NCI-H1694 treated with DMSO at 0.1 percent for 48 hours (cell line): ENCODE results near the gene SRSF8.

ENCODE experiments used
- DNase-seq: peaks from one replicate; lab custom pipeline; 2025; lab: John Stamatoyannopoulos, UW

Gene SRSF8

DNA sequence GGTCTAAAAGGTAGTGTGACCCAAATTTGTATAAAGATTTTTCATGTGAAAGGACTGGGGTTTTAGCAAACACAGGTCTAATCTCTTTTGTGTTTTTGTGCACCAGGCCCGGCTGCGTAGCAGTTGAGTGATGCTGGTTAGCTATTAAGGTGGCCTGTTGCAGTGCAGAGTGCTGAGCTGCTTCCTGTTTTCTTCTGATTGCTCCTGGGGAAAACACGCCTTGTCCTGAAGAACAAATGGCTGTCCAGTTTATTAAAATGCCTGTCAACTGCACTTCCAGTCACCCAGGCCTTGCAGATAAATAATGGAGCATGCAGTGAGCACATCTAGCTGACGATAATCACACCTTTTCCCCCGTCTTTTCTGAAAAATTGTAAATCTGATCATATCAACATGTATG lies 1.8 kb downstream of the SRSF8 start:
- DNase-seq, result peak; percentile 42

DNA sequence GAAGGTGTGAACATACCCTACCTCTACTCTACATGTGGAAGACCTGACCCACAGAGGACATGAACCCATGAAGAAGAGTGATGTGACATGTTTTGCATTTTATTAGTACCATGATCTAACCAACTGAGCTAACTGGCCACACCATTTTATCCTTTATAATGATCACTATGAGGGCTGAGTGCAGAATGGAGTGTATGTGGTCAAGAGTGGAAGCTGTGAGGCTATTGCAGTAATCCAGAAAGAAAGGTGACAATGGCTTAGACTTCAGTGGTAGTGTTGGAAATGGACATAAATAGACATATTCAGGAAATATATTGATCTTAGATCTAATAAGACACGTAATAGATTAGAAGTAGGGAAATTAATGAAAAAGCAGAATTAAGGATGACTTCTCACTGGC lies 3.8 kb downstream of the SRSF8 start:
- DNase-seq, result peak; percentile 34

DNA sequence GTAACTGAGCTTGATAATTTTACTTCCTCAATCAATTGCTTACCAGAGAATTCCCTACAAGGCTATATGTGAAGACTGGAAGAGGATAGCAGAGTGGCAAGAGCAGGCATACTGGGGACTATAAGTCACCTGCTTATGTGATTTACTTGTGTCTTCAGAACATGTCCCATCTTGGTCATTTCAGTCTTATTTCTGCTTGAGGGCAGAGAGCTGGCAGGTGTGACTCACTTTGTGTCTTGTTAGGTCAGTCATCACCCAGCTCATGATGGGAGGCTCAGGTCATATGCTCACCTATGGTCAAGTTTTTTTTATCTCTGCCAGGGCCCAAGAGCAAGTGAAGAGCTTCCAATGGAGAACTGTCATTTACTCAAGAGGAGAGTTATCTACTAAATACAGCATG lies 6.2 kb downstream of the SRSF8 start:
- no peak for DNase-seq

DNA sequence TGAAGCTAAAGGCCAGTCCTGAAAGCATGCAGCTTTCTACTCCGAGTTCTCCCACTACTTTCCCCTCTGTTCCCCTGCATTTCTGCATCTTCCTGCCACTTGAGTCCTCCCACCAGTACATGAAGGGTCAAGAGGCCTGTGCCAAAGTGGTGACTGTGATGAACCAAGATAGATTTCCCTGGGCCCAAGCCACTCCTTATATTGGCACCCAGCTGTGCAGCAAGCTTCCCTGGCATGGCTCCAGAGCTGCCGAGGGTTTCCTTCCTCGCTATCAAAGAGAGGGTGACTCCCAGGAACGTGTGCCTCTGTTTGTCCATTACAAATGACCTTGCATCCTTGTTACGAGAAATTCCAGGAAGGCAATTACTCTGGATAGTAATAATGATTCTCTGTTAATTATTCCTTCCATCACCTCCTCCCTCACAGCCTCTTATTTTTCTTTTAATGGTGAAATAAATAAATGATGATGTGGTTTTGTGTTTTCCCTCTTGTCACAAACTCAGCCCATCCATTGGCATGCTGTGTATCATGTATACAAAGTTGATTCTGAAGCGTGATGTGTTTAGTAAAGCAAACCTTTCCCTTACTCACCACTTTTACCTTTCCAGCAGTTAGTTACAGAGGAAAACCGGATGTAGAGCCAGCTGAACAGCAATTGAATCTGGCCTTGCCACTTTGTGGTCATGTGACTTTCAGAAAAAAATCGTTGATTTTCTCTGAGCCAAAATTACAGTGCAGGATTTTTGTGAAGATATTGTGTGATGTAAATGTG lies 8.3 kb downstream of the SRSF8 start:
- DNase-seq, result no peak

DNA sequence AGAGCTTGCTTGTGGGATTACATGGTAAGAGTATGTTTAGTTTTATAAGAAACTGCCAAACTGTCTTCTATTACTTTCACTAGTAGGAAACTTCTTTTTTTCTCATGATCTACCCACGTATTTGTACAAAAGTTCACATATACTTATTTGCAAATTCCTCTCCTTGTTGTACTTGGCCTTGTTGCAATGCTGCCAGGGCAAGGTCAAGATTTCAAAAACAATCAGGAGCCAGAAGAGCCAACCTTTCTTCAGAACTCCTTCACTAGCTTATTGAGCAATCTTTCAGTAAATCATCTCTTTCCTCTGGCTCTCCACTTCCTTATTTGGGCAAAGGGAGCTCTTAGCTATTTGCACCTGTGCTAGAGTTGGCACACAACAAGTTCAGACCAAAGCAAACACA lies 9.7 kb downstream of the SRSF8 start:
- DNase-seq, result no peak

DNA sequence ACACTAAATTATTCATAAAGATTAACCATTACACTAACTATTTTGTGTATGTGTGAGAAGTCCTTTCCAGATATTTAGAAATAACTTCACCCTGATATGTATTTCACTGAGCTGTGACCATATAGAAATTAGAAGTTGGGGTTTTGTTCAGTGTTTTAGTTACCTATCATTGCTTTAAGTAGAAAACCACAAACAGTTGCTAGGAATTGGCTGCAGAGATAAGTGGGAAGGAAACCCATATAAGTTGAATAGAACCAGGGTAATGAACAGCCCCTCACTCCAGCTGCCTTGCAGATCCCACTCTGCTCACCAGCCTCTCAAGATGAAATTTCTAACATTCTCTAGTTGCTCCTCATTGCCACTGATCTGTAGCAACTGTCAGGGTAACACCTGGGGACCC lies 10.3 kb downstream of the SRSF8 start:
- no peak for DNase-seq

DNA sequence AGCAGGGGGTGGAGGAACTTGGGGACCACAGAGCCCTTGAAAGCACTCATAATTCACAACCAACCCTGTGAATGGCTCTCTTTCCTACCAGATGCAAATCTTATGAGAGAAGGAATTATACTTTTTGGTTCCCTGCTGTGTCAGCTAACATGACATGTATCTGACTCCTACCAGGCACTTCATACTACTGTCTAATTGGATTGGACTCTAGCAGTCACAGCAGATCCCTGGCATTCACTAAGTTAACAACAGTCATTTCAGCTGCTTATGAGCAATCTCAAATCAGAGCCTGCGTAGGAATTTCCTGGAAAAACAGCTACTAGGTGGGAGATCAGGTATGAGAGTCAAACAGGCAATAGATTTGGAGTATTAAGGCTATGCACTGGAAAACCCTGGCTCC lies 11.8 kb downstream of the SRSF8 start:
- DNase-seq, result no peak

DNA sequence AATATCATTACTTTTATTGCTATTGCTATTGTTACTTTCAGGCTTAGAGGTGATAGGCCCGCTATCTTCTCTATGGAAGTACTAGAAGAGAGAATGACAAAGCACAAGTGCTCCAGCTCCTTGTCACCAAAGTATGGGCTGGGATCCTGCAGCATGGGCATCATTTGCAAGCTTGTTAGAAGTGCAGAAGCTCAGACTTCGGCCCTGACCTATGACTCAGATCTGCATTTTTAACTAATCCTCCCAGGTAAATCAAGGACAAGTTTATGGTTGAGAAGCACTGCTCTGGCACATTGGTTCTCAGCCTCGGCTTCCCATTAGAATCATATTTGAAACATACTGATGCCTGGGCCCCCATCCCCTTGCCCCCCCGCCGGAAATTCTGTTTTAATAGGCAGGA lies 14.3 kb downstream of the SRSF8 start:
- DNase-seq, result no peak

DNA sequence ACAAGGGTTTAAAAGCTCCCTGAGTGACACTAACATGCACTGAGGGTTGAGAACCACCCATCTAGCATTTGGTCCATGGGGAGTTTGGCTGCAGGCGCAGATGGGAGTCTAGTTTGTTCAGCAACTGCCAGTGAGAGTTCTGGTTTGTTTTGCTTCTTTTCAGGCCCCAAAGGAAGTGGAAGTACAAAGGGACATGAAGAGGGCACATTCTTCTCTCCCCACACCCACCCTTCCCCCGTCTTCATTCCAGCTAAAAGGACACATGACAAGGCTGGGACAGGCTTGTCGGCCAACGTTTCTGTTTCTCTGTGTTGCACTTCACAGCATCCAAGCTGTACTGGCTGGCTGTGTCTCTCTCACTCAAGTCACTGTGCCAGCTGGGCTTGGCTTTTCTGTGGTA lies 14.7 kb downstream of the SRSF8 start:
- DNase-seq, result no peak

DNA sequence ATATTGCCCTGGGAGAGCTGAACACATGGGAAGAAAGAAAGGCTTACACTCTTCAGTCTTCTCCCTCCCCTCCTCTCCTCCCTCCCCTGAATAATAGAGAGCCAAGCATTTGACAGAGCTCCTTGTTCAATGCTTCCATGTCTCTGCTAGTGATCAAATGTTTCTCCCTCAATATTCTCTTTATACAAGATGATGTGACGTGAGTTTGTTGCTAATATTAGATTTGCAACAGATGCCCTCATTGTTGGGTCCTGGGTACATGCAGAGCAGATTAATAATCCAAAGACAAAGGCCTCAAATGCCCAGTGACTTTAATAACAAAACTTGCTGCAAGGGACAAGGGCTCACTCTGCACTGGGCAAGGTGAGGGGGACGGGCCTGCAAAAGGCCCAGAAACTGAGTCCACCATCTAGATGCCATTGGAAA lies 15.9 kb downstream of the SRSF8 start:
- DNase-seq, result no peak

DNA sequence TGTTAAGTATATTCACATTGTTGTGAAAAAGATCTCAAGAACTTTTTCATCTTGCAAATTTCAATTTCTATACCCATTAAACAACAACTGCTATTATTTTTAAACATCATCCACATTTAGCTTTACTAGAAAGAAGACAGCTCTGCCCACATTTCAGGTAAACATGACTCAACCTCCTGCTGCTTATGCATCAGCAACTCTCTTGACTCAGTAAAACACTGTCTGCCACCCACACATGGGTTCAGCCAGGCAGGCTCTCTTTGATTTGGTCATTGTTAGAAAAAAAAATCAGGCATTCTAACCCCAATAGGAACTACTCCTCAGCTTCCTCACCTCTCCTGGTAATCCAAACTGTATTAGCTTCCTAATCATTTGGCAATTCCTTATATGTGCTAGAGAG lies 17.8 kb downstream of the SRSF8 start:
- DNase-seq, result no peak

DNA sequence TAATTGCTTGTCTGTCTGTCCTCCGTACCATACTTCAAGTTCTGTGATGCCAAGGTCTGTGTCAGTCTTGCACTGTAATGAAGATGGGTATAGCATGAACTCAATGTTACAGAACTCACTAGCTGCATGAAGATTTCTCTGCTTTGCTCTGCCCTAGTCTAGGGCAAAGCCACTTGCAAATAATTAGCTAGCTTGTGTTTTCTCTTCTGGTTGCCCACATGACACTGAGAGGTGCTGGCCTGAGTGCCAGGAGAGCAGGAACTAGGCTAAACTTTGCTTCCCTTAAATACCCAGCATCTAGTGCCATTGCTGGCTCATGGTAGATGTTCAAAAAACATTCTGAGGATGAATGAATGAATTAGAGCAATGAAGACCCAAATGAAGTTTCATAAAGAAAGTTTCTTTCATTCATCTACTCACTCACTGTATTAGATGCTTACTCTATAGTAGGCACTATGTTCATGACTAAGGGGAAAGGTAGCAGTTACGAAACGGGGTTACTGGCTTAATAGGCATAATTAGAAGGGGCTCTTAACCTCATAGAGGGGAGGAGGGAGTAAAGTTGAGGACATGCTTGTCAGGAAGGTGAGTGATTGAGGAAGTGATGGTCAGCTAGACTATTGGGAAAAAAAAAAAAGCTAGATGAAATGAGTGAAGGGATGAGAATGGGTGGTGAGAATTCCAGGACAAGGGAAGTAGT lies 18.5 kb downstream of the SRSF8 start:
- no peak for DNase-seq

DNA sequence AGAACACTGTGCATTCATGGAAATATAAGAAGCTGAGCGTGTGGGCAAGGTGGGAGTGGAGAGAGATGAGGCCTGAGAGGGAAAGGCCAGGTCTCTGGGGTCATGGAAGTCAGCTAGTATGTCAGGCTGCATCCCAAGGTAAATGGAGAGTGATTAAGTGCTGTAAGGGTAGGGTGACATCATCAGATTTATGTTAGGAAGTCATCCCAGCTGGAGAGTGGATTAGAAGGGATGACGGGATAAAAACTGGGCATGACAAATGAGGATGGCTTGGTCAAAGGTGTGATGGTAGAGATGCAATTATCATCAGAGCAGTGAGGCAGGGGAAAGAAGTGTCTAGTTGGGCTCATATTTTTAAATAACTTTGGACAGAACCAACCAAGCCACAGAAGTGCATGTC lies 19.4 kb downstream of the SRSF8 start:
- no peak for DNase-seq

DNA sequence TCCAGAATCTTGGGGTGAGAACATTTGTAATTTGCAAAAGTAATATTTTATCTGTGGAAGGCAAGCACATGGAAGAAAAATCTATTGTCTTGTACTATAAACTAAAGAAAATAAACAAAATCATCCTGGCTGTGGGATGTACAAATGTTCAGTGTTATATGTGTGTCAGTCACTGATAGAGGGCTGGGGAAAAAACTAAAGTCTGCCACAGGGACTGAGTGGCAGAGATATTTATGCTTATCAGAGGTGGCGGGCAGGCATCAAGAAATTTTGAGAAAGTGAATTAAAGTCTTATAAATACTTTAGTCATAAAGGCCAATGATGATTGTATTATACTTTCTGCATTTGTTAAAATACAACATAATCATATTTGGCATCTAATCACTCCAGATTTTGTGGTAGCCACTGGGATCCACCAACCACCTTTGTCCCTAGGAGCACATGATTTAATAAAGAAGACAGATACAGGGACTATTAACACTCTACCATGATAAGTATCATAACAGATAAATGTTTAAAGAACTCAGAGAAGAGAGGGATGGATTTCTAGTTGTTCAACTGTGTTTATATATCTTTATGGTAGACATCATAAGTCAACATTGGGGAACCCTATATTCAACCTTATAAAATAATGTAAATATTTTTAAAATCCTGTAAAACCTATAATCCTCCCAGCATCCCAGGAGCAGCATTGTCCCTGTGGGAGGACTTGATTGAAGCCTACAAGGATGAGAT lies 20.3 kb downstream of the SRSF8 start:
- DNase-seq, result no peak

DNA sequence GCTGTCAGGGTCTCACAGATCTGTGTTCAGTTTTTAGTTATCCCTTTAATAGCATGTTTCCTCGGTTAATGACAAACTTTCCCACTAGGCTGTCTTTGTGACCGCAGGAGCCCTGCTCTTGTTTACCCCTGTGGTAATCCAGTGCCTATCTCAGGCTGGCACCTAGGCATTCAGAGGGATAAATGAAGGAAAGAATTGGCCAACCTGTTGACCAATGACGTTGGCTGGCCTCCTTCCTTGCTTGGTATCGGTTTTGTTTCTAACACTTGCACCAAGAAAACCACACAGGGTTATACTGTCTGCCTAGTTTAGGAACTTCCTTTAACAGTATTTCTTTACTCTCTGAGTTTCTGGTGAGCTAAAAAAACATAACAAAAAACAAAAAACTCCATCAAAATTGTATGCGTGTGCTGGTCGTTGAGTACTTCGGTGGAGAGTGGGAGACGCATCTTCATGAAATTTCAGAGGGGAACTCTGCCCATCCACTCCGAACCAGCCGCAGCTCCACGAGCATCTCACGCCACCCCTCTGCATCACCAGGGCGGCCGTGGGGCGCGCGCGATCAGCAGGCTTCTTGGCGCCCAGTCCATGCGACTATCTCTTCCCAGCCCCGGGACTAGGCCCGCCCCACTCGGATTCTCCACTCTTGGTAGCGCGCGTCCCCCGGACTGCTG lies 22.4 kb downstream of the SRSF8 start:
- DNase-seq, result no peak

DNA sequence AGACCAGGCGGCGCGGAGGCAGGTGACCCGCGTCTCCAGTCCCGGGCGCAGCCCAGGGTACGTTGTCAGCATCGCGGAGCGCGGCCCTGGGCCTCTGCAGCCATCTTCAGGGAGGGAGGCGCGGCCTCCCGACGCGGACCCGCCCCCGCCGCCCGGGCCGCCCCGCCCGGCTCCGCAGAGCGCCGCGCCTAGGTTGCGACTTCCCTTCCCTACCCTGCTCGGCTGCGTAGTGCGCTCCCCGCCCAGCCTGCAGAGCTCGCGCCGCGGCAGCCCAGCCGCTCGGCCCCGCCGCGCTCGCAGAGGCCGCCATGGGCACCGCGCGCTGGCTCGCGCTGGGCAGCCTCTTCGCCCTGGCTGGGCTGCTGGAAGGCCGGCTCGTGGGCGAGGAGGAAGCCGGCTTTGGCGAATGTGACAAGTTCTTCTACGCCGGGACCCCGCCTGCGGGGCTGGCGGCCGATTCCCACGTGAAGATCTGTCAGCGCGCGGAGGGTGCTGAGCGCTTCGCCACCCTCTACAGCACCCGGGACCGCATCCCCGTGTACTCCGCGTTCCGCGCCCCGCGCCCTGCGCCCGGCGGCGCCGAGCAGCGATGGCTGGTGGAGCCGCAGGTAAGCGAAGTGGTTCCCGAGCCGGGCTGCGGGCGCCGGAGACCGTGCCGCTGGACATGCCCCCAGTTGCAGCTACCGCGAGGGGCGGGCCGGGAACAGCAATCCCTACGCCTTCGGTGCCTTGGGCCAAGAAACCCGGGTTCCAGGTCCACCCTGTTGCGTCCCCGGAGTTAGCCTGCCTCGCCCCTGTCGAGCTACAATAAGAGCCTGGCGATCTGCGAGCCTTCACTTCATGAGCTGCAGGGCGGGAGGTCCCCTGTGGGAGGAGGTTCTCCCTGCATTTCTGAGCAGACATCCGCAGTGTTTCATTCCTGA lies 23.2 kb downstream of the SRSF8 start, which contains the start of gene ENDOD1:
Gene ENDOD1 (plus strand): TSS at position 227 of the 923 bp plus-strand sequence. CDS start 82 bp downstream, at position 309.
- no peak for DNase-seq

DNA sequence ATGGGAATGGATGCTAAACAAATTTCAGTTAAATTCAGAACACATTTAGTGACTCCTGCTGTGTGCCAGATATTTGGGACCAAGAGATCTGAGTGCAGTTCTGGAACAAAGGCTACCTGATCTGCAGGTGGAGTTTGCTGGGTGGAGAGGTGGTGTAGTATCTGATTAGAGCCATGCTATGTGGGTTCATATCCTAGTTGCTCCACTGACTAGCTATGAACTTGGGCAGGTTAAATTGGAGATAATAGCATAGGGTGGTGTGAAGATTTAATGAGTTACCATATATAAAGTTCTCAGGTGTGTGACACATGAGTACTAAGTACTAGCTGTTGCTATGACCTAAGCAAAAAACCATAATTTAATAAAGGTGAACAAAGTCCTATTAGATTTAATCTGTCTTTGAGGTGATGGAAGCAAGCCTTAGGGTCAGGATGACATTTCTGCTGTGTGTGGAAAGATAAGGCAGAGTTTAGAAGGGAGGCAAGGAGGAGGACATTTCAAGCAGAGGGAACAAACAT lies 25.0 kb downstream of the SRSF8 start:
- no peak for DNase-seq

DNA sequence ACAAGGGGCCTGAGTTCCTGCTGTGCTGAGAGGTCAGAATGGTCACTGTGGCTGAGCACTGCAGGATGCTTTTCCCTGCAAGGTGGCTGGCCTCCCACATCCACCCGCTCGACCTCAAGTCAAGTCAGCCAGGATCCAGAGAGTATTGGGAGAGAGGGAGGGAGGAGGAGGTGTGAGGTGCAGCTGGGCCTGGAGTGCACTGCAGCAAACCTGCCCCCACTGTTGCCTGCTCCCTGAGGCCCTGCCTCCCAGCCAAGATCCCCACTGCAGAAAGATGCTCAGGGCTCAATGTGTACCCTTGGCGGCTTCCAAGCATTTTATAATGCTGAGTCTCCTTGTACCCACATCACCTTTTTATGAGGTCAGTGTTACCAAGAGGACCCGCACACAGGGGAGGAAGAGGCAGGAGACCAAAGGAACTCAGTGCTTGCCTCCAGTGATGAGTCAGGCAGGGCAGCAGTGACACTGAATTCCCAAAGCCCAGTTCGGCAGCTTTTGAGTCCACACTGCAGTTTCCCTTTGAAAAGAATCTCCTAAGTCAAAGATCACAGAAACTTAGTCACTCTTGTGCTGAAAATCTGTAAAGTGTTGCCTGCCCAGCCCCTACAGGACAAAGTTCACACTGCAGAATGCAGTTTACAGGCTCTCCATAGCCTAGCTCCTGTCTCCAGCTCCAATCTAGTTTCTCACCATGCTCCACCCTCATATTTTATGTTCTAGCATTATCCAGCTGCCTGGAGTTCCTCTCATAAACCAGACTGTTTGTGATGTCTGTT lies 26.0 kb downstream of the SRSF8 start:
- no peak for DNase-seq

DNA sequence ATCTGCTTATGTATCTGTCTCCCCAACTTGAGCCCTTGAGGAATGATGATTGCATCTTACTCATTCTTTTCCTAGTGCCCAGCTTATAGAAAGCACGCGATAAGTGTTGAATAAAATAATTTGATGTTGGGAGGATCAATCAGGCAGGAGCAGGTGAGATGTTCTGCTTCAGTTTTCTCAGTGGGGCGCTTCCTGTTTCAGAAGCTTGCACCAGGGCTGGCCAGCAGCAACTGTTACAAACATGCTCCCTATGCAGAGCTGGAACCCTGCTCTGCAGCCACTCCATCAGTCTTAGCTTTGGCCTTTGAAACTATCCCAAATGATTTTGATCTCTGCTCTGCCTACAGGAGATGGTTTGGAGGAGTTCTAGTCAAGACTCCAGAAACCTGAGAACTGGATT lies 26.8 kb downstream of the SRSF8 start:
- DNase-seq, result no peak
